GM12875 (cell line): ENCODE measurements around the gene RRAD.

Experiments used
- H3K4me3 ChIP-seq: one replicate; pipeline ENCODE4 v1.5.1; 2011; ENCODE audit warnings: low read depth, low read length, control low read depth
- CTCF ChIP-seq: IDR thresholded peaks from 2 replicates; pipeline ENCODE4 v1.5.1; 2011; ENCODE audit warnings: low read depth, mild to moderate bottlenecking, control low read depth, inconsistent platforms, low read length, moderate library complexity, borderline replicate concordance; ENCODE audit not compliant: insufficient read depth

The RRAD gene

DNA sequence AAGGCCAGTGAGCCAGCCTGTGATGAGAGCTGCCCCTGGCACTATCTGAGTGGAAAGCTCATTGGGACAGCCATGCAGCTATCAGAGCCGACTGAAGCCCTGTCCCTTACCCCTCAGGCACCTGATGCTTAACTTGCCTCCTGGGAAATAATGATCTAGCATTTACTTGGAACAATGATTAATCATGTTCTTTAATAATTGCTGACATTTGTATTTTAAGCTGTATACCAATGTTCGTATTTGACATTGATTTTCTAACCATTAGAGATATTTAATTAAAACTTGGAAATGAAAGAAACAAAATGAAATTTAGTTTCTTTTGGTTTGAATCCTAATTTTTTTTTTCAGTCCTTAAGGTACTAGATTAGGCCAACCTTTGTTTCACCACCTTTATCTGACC is 34.5 kb downstream of the RRAD start:
- no peak overlapping the region for H3K4me3 ChIP-seq
- TF ChIP-seq CTCF, result no peak

DNA sequence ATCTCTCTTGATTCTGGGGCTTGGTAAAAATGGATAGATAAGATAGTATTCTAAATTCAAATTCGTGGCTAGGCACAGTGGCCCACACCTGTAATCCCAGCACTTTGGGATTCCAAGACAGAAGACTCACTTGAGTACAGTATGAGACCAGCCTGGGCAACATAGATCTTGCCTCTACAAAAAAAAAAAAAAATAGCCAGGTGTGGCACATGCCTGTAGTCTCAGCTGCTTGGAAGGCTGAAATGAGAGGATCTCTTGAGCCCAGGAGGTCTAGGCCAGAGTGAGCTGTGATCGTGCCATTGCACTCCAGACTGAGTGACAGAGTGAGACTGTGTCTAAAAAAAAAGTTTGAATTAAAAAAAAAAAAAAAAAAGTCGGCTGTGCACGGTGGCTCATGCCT is 35.7 kb downstream of the RRAD start:
- no peak overlapping the region for H3K4me3 ChIP-seq
- TF ChIP-seq CTCF, result no peak

- H3K4me3 ChIP-seq, result no peak overlapping the region
- TF ChIP-seq CTCF, result no peak
Observed at GRCh38 chr16:66888647-66889615, 36.4 kb downstream of the RRAD start.

DNA sequence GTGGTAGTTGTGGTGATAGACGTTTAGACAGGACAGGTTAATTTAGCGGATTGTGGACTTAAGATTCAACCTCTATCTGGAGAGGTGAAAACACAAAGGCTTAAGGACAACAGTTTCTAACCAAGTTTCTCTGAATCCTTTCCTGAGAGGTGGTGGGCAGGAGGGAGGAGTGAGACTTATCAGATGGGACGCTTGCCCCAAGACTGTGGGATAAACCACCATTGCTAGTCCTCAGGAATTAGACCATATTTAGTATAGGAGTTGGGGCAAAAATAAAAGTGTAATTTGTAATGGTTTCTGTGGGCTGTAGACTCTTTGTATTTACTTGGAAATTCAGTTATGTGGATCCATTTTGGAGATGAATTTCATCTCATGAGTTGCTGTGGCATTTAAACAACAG is 38.4 kb downstream of the RRAD start:
- no peak overlapping the region for H3K4me3 ChIP-seq
- no peak for TF ChIP-seq CTCF

DNA sequence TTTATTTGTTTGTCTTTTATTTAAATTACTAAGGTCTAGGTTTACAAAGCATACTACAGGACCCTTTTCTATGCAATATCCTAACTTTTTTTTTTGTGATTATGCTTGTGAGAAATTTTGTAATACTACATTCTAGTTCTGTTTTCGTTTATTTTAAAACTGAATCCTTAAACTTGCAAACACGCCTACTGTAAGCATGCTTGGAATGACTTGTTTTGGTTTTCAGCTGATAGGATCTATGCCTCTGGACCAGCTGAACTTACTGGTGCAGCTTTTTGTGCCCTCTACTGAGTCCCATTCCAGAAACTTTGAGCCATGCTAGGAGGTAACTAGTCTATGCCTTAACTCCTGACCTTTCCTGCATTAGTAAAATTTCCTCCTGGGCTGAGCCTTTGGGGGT is 39.0 kb downstream of the RRAD start:
- H3K4me3 ChIP-seq, result no peak overlapping the region
- no peak for TF ChIP-seq CTCF

DNA sequence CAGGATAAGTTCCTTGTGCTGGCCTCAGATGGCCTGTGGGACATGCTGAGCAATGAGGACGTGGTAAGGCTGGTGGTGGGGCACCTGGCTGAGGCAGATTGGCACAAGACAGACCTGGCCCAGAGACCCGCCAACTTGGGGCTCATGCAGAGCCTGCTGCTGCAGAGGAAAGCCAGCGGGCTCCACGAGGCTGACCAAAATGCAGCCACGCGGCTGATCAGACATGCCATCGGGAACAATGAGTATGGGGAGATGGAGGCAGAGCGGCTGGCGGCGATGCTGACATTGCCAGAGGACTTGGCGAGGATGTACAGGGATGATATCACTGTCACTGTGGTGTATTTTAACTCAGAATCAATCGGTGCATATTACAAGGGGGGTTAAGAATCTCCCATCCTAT is 39.8 kb downstream of the RRAD start:
- no peak overlapping the region for H3K4me3 ChIP-seq
- TF ChIP-seq CTCF, result no peak

- TF ChIP-seq CTCF, result no peak
- H3K4me3 ChIP-seq, result no peak overlapping the region
Observed at GRCh38 chr16:66882702-66883101, 42.6 kb downstream of the RRAD start.
